Heart left ventricle (tissue), 13 donors: ENCODE results near the gene TMEM131L.

ENCODE experiments used
- CTCF ChIP-seq, 12 donors: fragments of 200-600 bp; sonication (generic) in 4 of 12; IDR thresholded peaks; one replicate each; pipeline versions ENCODE4 v1.5.0 to v1.8.0; 2018 to 2022; ENCODE audit warnings: antibody characterized with exemption in 12 of 12, mild to moderate bottlenecking in 5 of 12
- POLR2A ChIP-seq, 2 donors: fragments of 450-650 bp; IDR thresholded peaks; one replicate each; pipeline ENCODE4 v1.6.1; 2017; ENCODE audit warnings: antibody characterized with exemption in 2 of 2, mild to moderate bottlenecking in 2 of 2, moderate library complexity in 2 of 2
- donor health status: ischemic (EF 13 %, LVEDD 7.1; RV severe dilation, severe dysfunction).
- donor health status: DM: no; HTN: yes; CAD: no.
- donor health status: DM: no; HTN: no; CAD: no.
- donor health status: ischemic (EF 25% LVEDD 6.9; RV normal size, moderate dysfunction).
- donor health status: ischemic (EF 25% LVEDD 5.7; RV mildly dilated, moderate dysfunction).
- donor health status: ischemic (EF 35%, LVEDD 5.7; RV mildly dilated, moderate dysfunction).
- donor health status: nonischemic (EF 11% LVEDD 7.7; RV severe dilation, severe dysfunction).
- donor health status: DM: yes; HTN: yes; CAD: no.
- donor health status: PGD.
- donor health status: ischemic (EF 29% LVEDD 5.4; RV normal size, mild dysfunction).
- donor health status: nonischemic (EF 23%, LVEDD 6.1; RV moderate dilation, normal function).

GRCh38 chr4:153646261-153646660, 180.1 kb downstream of the TMEM131L start:
- TF ChIP-seq CTCF (IDR thresholded peaks at IDR 0.05) (no peak), POLR2A (IDR thresholded peaks at IDR 0.05) (no peak)
